NT2/D1 (cell line): Measurements from ENCODE around the gene POLR3H.

ENCODE experiments used
- SUZ12 ChIP-seq: IDR thresholded peaks from 2 replicates; pipeline ENCODE4 v1.6.1; 2011; ENCODE audit not compliant: insufficient read length, insufficient read depth; ENCODE audit errors: extremely low read depth
- YY1 ChIP-seq: IDR thresholded peaks from 2 replicates; pipeline ENCODE4 v1.6.1; 2011; ENCODE audit not compliant: insufficient read length, insufficient read depth
- ZNF274 ChIP-seq: IDR thresholded peaks from 2 replicates; pipeline ENCODE4 v1.6.1; 2011; ENCODE audit warnings: mild to moderate bottlenecking, low read depth, low read length

- TF ChIP-seq ZNF274 (no peak), YY1 (no peak), SUZ12 (no peak)
These were observed 65.3 kb downstream of the POLR3H start for GRCh38 chr22:41478891-41479521.
